ENCODE data around the gene MTHFSD. TPM values are rescaled to one million over a fixed set of nuclear protein-coding genes. Genes with fewer than 3 reads are reported as not detected.

Gene MTHFSD
- total RNA-seq, 2 donors from 2014 or later, result 15.4 to 23.7 TPM

DNA sequence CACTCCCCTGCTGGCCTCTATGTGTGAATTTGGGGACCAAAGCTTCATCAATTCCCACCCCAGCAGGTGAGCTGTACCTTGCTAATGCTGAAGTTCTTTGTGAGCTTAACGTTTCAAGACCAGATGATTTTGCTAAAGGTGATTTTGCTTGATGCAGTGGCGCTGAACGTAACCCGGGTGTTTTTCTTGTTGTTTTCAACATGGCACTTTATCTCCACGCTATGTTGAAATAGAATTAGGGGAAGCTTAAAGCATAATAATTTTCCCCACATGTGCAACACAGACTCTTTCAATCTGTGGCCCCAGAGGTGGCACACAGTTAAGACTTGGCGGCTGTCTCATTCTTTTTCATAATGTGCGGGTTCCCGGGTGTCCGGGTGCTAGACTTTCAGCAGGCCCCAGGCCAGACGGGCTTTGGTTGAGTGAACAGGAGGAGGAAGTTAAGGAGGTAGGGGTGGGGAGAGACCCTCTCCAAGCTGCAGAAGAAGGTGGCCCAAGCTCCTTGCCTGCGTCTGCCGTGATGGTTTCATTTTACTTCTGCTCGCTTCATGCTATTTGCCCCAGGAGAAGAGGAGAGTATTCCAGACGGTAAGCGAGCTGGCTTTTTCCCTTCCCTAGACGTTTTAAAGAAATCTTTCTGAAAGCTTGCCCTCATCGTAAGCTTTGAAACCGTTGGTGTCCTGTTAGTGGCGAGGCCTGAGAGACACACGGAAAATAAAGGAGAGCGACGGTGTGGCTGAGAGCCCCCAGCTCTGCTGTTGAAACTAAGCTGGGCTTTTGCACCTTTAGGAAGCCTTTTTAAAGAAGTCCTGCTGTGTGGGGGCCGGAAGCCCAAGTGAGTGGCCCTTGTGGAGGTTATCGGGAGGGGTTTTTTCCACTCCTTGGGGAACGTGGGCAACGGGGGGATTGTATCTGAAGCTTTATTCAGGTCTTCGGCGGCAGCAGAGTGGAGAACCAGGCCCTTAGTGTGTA is 15.8 kb upstream of the MTHFSD start:
- no peaks in the 10 kb centered on the region for H3K9me3 ChIP-seq
- H3K27ac ChIP-seq, result no peak overlapping the region
- intact Hi-C loops (cut with DNase I), result loop anchor here (5.0 kb wide), 1 partner anchor 191 kb away; no protein-coding TSS in a partner anchor
- no peak overlapping the region for H3K4me3 ChIP-seq
- DNase-seq, result no peak
- TF ChIP-seq, protein P1, sequence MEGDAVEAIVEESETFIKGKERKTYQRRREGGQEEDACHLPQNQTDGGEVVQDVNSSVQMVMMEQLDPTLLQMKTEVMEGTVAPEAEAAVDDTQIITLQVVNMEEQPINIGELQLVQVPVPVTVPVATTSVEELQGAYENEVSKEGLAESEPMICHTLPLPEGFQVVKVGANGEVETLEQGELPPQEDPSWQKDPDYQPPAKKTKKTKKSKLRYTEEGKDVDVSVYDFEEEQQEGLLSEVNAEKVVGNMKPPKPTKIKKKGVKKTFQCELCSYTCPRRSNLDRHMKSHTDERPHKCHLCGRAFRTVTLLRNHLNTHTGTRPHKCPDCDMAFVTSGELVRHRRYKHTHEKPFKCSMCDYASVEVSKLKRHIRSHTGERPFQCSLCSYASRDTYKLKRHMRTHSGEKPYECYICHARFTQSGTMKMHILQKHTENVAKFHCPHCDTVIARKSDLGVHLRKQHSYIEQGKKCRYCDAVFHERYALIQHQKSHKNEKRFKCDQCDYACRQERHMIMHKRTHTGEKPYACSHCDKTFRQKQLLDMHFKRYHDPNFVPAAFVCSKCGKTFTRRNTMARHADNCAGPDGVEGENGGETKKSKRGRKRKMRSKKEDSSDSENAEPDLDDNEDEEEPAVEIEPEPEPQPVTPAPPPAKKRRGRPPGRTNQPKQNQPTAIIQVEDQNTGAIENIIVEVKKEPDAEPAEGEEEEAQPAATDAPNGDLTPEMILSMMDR (IDR thresholded peaks at IDR 0.05), result no peak
- no peaks in the 10 kb centered on the region for H3K36me3 ChIP-seq
- H3K4me1 ChIP-seq, result no peaks in the 10 kb centered on the region
- H3K27me3 ChIP-seq, result peaks cover 67% of the 10 kb centered on the region
- H3K9ac ChIP-seq (ENCODE audit: low read depth in 2 of 2, low read length in 2 of 2), result no peak overlapping the region

- Histone ChIP-seq H3K9me3 (no peaks in the 10 kb centered on the region), H3K9ac (ENCODE audit: low read depth in 2 of 2, low read length in 2 of 2) (no peak overlapping the region), H3K27me3 (peaks cover 76% of the 10 kb centered on the region), H3K36me3 (no peaks in the 10 kb centered on the region), H3K4me1 (no peaks in the 10 kb centered on the region), H3K4me3 (no peak overlapping the region), H3K27ac (no peak overlapping the region)
- TF ChIP-seq, protein P1 (IDR thresholded peaks at IDR 0.05), result no peak
- DNase-seq, result no peak
- intact Hi-C loops (cut with DNase I), result loop anchor here (5.0 to 10.0 kb wide), 2 partner anchors 192 to 635 kb away; no protein-coding TSS in a partner anchor
Measured at GRCh38 chr16:86569701-86570447, 14.8 kb upstream of the MTHFSD start.

DNA sequence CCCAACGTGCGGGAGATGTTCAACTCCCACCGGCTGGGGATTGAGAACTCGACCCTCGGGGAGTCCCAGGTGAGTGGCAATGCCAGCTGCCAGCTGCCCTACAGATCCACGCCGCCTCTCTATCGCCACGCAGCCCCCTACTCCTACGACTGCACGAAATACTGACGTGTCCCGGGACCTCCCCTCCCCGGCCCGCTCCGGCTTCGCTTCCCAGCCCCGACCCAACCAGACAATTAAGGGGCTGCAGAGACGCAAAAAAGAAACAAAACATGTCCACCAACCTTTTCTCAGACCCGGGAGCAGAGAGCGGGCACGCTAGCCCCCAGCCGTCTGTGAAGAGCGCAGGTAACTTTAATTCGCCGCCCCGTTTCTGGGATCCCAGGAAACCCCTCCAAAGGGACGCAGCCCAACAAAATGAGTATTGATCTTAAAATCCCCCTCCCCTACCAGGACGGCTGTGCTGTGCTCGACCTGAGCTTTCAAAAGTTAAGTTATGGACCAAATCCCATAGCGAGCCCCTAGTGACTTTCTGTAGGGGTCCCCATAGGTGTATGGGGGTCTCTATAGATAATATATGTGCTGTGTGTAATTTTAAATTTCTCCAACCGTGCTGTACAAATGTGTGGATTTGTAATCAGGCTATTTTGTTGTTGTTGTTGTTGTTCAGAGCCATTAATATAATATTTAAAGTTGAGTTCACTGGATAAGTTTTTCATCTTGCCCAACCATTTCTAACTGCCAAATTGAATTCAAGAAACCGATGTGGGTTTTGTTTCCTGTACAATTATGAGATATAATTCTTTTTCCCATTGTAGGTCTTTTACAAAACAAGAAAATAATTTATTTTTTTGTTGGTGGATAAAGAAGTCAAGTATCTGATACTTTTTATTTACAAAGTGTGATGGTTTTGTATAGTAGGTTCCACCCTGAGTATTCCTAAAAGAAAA is 13.9 kb upstream of the MTHFSD start:
- intact Hi-C loops (cut with DNase I), result loop anchor here (10.0 kb wide), 1 partner anchor 636 kb away; no protein-coding TSS in a partner anchor
- Histone ChIP-seq H3K4me3 (no peak overlapping the region), H3K4me1 (no peaks in the 10 kb centered on the region), H3K27ac (no peak overlapping the region), H3K36me3 (no peaks in the 10 kb centered on the region), H3K27me3 (peaks cover 84% of the 10 kb centered on the region), H3K9ac (ENCODE audit: low read depth in 2 of 2, low read length in 2 of 2) (no peak overlapping the region), H3K9me3 (no peaks in the 10 kb centered on the region)
- TF ChIP-seq, protein P1 (IDR thresholded peaks at IDR 0.05), result no peak
- DNase-seq, result no peak

GRCh38 chr16:86567701-86568581 is 12.9 kb upstream of the MTHFSD start:
- H3K27ac ChIP-seq, result no peak overlapping the region
- H3K4me3 ChIP-seq, result no peak overlapping the region
- H3K9ac ChIP-seq (ENCODE audit: low read depth in 2 of 2, low read length in 2 of 2), result no peak overlapping the region
- DNase-seq, result no peak
- peaks cover 76% of the 10 kb centered on the region for H3K27me3 ChIP-seq
- no peaks in the 10 kb centered on the region for H3K9me3 ChIP-seq
- TF ChIP-seq, protein P1 (IDR thresholded peaks at IDR 0.05), result no peak
- no peaks in the 10 kb centered on the region for H3K36me3 ChIP-seq
- intact Hi-C loops (cut with DNase I), result loop anchor here (10.0 kb wide), 1 partner anchor 637 kb away; no protein-coding TSS in a partner anchor
- H3K4me1 ChIP-seq, result no peaks in the 10 kb centered on the region

Data from colonic mucosa (tissue), 4 donors.